ENCODE results near the gene ZNF813.

The ZNF813 gene

DNA sequence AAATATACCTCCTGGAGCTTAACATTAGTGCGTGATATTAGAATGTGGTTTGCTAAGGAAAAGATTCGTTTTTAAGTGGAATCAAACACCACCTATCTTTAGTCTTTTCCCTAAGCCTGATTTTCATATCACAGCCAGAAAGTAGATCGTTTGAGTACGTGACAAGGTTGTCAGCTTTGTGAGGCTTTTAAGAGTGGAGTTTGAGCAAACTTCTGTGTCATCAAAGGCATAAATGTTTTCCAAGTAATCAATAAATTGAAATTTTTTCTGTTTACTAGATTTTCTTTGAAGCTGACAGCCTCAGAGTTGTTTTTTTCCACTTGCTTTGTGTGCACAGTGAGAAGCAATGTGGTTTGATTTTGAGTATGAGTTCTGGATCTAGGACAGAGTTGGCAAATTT is 63.9 kb downstream of the ZNF813 start:
- DNase-seq (ENCODE audit: extremely low read depth, insufficient read length) = no peak
- TF ChIP-seq, protein P1, sequence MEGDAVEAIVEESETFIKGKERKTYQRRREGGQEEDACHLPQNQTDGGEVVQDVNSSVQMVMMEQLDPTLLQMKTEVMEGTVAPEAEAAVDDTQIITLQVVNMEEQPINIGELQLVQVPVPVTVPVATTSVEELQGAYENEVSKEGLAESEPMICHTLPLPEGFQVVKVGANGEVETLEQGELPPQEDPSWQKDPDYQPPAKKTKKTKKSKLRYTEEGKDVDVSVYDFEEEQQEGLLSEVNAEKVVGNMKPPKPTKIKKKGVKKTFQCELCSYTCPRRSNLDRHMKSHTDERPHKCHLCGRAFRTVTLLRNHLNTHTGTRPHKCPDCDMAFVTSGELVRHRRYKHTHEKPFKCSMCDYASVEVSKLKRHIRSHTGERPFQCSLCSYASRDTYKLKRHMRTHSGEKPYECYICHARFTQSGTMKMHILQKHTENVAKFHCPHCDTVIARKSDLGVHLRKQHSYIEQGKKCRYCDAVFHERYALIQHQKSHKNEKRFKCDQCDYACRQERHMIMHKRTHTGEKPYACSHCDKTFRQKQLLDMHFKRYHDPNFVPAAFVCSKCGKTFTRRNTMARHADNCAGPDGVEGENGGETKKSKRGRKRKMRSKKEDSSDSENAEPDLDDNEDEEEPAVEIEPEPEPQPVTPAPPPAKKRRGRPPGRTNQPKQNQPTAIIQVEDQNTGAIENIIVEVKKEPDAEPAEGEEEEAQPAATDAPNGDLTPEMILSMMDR (IDR thresholded peaks at IDR 0.05; ENCODE audit: insufficient read depth, low read length, poor library complexity, severe bottlenecking) = no peak
- no peaks in the 10 kb centered on the region for H3K36me3 ChIP-seq (ENCODE audit: control insufficient read depth, insufficient read depth, low read length)
- no peak overlapping the region for H3K4me3 ChIP-seq (replicated peaks; ENCODE audit: low read depth, low read length)
- no peaks in the 10 kb centered on the region for H3K27me3 ChIP-seq (replicated peaks; ENCODE audit: control insufficient read depth, insufficient read depth, low read length)

DNA sequence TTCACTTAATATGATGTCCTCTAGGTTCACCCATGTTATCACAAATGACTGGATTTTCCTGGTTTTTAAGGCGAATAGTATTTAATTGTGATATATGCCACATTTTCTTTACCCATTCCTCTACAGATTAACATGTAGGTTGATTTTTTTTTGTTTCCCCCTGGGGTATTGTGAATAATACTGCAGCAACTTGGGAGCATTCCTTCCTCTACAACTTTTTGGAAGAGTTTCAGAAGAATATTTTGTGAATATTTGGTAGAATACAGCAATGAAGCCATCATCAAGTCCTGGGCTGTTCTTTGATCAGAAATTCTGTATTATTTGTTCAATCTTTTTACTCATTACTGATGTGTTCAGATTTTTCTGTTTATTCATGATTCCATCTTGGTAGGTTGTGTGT is 64.8 kb downstream of the ZNF813 start:
- Histone ChIP-seq H3K27me3 (replicated peaks; ENCODE audit: control insufficient read depth, insufficient read depth, low read length) (no peaks in the 10 kb centered on the region), H3K4me3 (replicated peaks; ENCODE audit: low read depth, low read length) (no peak overlapping the region), H3K36me3 (ENCODE audit: control insufficient read depth, insufficient read depth, low read length) (no peaks in the 10 kb centered on the region)
- no peak for DNase-seq (ENCODE audit: extremely low read depth, insufficient read length)
- TF ChIP-seq, protein P1 (IDR thresholded peaks at IDR 0.05; ENCODE audit: insufficient read depth, low read length, poor library complexity, severe bottlenecking) = no peak

DNA sequence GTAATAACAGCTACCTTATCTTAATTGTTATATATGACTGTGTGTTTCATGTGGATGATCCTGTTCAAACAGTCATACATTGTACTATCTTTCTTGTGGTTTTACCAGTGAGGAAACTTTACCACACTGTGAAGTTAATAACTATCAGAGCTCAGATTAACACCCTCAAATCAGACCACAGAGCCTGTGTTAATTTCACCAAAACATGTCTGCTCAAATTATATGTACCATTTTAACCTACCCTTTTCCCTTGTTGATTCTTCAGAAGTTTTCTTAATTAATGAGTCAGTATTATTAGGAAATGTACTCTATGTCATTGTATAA is 68.7 kb downstream of the ZNF813 start:
- DNase-seq (ENCODE audit: extremely low read depth, insufficient read length) = no peak
- no peak overlapping the region for H3K4me3 ChIP-seq (replicated peaks; ENCODE audit: low read depth, low read length)
- no peaks in the 10 kb centered on the region for H3K36me3 ChIP-seq (ENCODE audit: control insufficient read depth, insufficient read depth, low read length)
- H3K27me3 ChIP-seq (replicated peaks; ENCODE audit: control insufficient read depth, insufficient read depth, low read length) = no peaks in the 10 kb centered on the region
- TF ChIP-seq, protein P1 (IDR thresholded peaks at IDR 0.05; ENCODE audit: insufficient read depth, low read length, poor library complexity, severe bottlenecking) = no peak

DNA sequence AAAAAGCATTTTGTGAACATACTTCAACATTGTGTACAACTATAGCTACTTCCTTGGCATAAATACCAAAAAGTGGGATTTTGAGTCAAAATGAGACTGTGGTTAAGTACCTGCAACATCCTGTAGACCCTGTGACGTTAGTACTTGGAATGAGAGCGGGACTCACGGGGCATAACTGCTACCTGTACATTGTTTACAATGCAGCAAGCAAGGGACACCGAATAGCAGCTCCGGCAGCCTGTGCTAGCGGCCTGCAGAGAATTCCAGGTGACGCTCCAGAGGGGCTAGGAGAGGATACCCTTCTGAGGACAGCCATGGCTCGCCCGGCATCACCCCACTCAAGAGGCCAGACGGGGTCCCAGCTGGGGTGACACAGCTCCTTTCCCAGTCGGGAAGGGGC is 69.6 kb downstream of the ZNF813 start:
- DNase-seq (ENCODE audit: extremely low read depth, insufficient read length) = no peak
- Histone ChIP-seq H3K4me3 (replicated peaks; ENCODE audit: low read depth, low read length) (peak overlapping the region; percentile 81), H3K36me3 (ENCODE audit: control insufficient read depth, insufficient read depth, low read length) (no peaks in the 10 kb centered on the region; the same call in 1 of the 2 replicates), H3K27me3 (replicated peaks; ENCODE audit: control insufficient read depth, insufficient read depth, low read length) (no peaks in the 10 kb centered on the region)
- TF ChIP-seq, protein P1 (IDR thresholded peaks at IDR 0.05; ENCODE audit: insufficient read depth, low read length, poor library complexity, severe bottlenecking) = no peak

DNA sequence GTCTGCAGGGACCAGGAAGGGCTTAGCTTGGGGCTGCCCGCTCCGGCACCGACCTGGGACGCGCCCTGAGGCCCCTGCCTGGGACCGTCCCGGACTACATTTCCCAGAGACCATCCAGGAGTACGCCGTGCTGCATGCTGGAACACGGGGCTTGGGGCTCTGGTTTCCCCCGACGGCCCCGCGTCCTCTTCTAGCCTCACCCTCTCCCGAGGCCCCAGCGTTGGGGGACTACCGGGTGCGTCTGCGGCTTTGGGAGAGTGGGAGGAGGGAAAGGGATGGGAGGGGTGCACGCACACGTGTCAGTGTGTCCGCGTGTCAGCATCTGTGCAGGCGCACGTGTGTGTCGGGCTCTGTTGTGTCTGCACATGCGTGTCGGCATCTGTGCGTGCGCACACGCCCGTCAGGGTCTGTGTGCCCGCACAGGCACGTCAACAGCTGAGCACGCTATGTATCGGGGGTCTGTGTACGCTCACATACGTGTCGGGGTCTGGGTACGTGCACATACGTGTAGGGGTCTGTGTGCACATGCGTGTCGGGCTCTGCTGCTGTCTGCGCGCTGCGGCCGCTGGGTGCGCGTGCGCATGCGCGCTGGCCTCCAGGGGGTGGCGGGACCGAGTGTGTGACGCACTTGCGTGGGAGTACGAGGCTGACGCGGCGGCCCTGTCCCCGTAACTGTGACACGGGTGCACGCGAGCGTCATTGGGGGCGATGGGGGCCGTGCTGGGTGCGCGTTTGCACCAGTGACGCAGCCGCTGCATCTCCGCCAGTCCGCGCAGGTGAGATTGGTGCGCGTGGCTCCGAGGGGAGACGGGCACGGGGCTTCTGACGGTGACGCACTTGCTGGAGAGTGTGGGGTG is 70.2 kb downstream of the ZNF813 start, which contains the start of gene ZNF331:
ZNF331 (plus strand) TSS at position 625 of the 857 bp plus-strand sequence. CDS start 31,232 bp downstream, outside the sequence.
- peak; percentile 95 for DNase-seq (ENCODE audit: extremely low read depth, insufficient read length)
- TF ChIP-seq, protein P1 (IDR thresholded peaks at IDR 0.05; ENCODE audit: insufficient read depth, low read length, poor library complexity, severe bottlenecking) = peak; percentile 23
- peak within 1 kb of the TSS; percentile 81 for H3K4me3 ChIP-seq (replicated peaks; ENCODE audit: low read depth, low read length)
- no peaks in the 10 kb centered on the region; the same call in 1 of the 2 replicates for H3K36me3 ChIP-seq (ENCODE audit: control insufficient read depth, insufficient read depth, low read length)
- H3K27me3 ChIP-seq (replicated peaks; ENCODE audit: control insufficient read depth, insufficient read depth, low read length) = no peaks in the 10 kb centered on the region

Measured in GM06990 (cell line).